Mesendoderm (in vitro differentiated cells): Measurements from ENCODE around the gene TTC39B.

Experiments used
- DNase-seq: peaks from one replicate; pipeline ENCODE4 v3.0.0; 2013
- H2AK5ac ChIP-seq: 2 replicates; pipeline ENCODE4 v1.6.1; 2013; ENCODE audit warnings: low read length, inconsistent platforms
- H2BK120ac ChIP-seq: 2 replicates; pipeline ENCODE4 v1.6.1; 2013; ENCODE audit warnings: low read depth, mild to moderate bottlenecking, low read length, moderate library complexity, mixed read lengths
- H2BK15ac ChIP-seq: replicated peaks from 2 replicates; pipeline ENCODE4 v1.6.1; 2013; ENCODE audit warnings: low read depth, mild to moderate bottlenecking, moderate library complexity
- H2BK5ac ChIP-seq: 2 replicates; pipeline ENCODE4 v1.6.1; 2013; ENCODE audit warnings: low read length, inconsistent platforms
- H3K18ac ChIP-seq: 2 replicates; pipeline ENCODE4 v1.6.1; 2013; ENCODE audit warnings: mild to moderate bottlenecking, low read length, mixed read lengths
- H3K23ac ChIP-seq: one replicate; pipeline ENCODE4 v1.6.1; 2013; ENCODE audit warnings: low read length
- H3K27ac ChIP-seq: 2 replicates; pipeline ENCODE4 v1.5.1; 2013; ENCODE audit warnings: low read depth, mild to moderate bottlenecking, inconsistent platforms, low read length, moderate library complexity
- H3K27me3 ChIP-seq: 2 replicates; pipeline ENCODE4 v1.6.1; 2013; ENCODE audit warnings: low read length, control low read depth, mild to moderate bottlenecking, inconsistent platforms; ENCODE audit not compliant: insufficient read depth, poor library complexity
- H3K36me3 ChIP-seq: 2 replicates; pipeline ENCODE4 v1.6.1; 2013; ENCODE audit warnings: low read length, inconsistent platforms; ENCODE audit not compliant: control insufficient read depth, insufficient read depth
- H3K4ac ChIP-seq: one replicate; pipeline ENCODE4 v1.6.1; 2013; ENCODE audit warnings: low read depth, mild to moderate bottlenecking, low read length, moderate library complexity
- H3K4me1 ChIP-seq: 2 replicates; pipeline ENCODE4 v1.6.1; 2013; ENCODE audit warnings: low read depth, low read length, inconsistent platforms; ENCODE audit not compliant: control insufficient read depth
- H3K4me2 ChIP-seq: 2 replicates; pipeline ENCODE4 v1.6.1; 2013; ENCODE audit warnings: low read length
- H3K4me3 ChIP-seq: 2 replicates; pipeline ENCODE4 v1.5.1; 2013; ENCODE audit warnings: mild to moderate bottlenecking, low read length
- H3K56ac ChIP-seq: one replicate; pipeline ENCODE4 v1.6.1; 2013; ENCODE audit warnings: low read length
- H3K79me1 ChIP-seq: 2 replicates; pipeline ENCODE4 v1.6.1; 2013; ENCODE audit warnings: low read length, inconsistent platforms
- H3K79me2 ChIP-seq: 2 replicates; pipeline ENCODE4 v1.6.1; 2013; ENCODE audit warnings: mild to moderate bottlenecking, low read length; ENCODE audit not compliant: control insufficient read depth, insufficient read depth
- H3K9ac ChIP-seq: 2 replicates; pipeline ENCODE4 v1.6.1; 2013; ENCODE audit warnings: low read length, inconsistent platforms
- H4K5ac ChIP-seq: one replicate; pipeline ENCODE4 v1.6.1; 2013; ENCODE audit warnings: low read length
- H4K8ac ChIP-seq: one replicate; pipeline ENCODE4 v1.6.1; 2013; ENCODE audit warnings: low read depth, mild to moderate bottlenecking, control low read depth, low read length, moderate library complexity
- WGBS: extraction: QIAGEN DNeasy Blood & Tissue Kit; methylation state at CpG from one replicate; pipeline ENCODE4 v1.1.7; 2013; ENCODE audit warnings: low lambda C conversion rate, missing lambda C conversion rate; ENCODE audit not compliant: insufficient coverage; ENCODE audit errors: extremely low coverage; 5-methylcytosine and 5-hydroxymethylcytosine counted together

The TTC39B gene

GRCh38 chr9:15249042-15249818, 57.8 kb downstream of the TTC39B start:
- H3K23ac ChIP-seq, result no peak overlapping the region
- H2BK120ac ChIP-seq, result no peak overlapping the region

GRCh38 chr9:15248621-15249020, 58.4 kb downstream of the TTC39B start:
- H2BK120ac ChIP-seq, result no peak overlapping the region
- no peak overlapping the region for H4K8ac ChIP-seq
- H3K27me3 ChIP-seq, result no peaks in the 10 kb centered on the region
- H3K4ac ChIP-seq, result no peak overlapping the region
- no peak overlapping the region for H3K9ac ChIP-seq
- no peak overlapping the region for H3K23ac ChIP-seq
- H3K4me3 ChIP-seq, result no peak overlapping the region
- H3K4me1 ChIP-seq, result no peaks in the 10 kb centered on the region
- no peak overlapping the region for H2AK5ac ChIP-seq
- H3K79me2 ChIP-seq, result no peaks in the 10 kb centered on the region
- H4K5ac ChIP-seq, result no peak overlapping the region
- H2BK15ac ChIP-seq, result no peak overlapping the region
- no peak for DNase-seq
- peaks cover 3% of the 10 kb centered on the region for H3K79me1 ChIP-seq
- no peak overlapping the region for H3K18ac ChIP-seq
- no peak overlapping the region for H3K56ac ChIP-seq
- no peaks in the 10 kb centered on the region for H3K36me3 ChIP-seq
- H3K27ac ChIP-seq, result no peak overlapping the region
- no peak overlapping the region for H2BK5ac ChIP-seq
- WGBS, result no CpG with 5 or more reads among the region's 2 CpGs
- no peak overlapping the region for H3K4me2 ChIP-seq

More at GRCh38 chr9:15249042-15249818, 57.8 kb downstream of the TTC39B start:
- Histone ChIP-seq H3K4me1 (no peaks in the 10 kb centered on the region), H3K79me2 (no peaks in the 10 kb centered on the region), H3K36me3 (no peaks in the 10 kb centered on the region), H3K4ac (no peak overlapping the region), H3K4me3 (no peak overlapping the region), H3K79me1 (peaks cover 3% of the 10 kb centered on the region), H2BK15ac (no peak overlapping the region), H3K27me3 (no peaks in the 10 kb centered on the region), H2BK5ac (no peak overlapping the region), H3K27ac (no peak overlapping the region), H2AK5ac (no peak overlapping the region), H3K4me2 (no peak overlapping the region), H4K5ac (no peak overlapping the region), H3K18ac (peak overlapping the region; percentile 18), H3K56ac (peak overlapping the region; percentile 11), H3K9ac (no peak overlapping the region), H4K8ac (no peak overlapping the region)
- no CpG with 5 or more reads among the region's 7 CpGs for WGBS
- DNase-seq, result peak; percentile 73

GRCh38 chr9:15248081-15248480, 58.9 kb downstream of the TTC39B start:
- Histone ChIP-seq H4K5ac (no peak overlapping the region), H3K27me3 (no peaks in the 10 kb centered on the region), H2BK5ac (no peak overlapping the region), H3K27ac (no peak overlapping the region), H3K36me3 (no peaks in the 10 kb centered on the region), H3K4me1 (no peaks in the 10 kb centered on the region), H3K56ac (no peak overlapping the region), H4K8ac (no peak overlapping the region), H3K79me2 (no peaks in the 10 kb centered on the region), H2BK15ac (no peak overlapping the region), H3K4me2 (no peak overlapping the region), H3K4me3 (no peak overlapping the region), H2AK5ac (no peak overlapping the region), H3K9ac (no peak overlapping the region), H3K18ac (no peak overlapping the region), H2BK120ac (no peak overlapping the region), H3K79me1 (peaks cover 3% of the 10 kb centered on the region), H3K4ac (no peak overlapping the region), H3K23ac (no peak overlapping the region)
- no peak for DNase-seq

GRCh38 chr9:15246708-15247107, 60.3 kb downstream of the TTC39B start:
- H3K79me1 ChIP-seq, result peaks cover 3% of the 10 kb centered on the region
- no peak overlapping the region for H4K8ac ChIP-seq
- no peaks in the 10 kb centered on the region for H3K36me3 ChIP-seq
- H3K4ac ChIP-seq, result no peak overlapping the region
- H3K4me2 ChIP-seq, result no peak overlapping the region
- no peaks in the 10 kb centered on the region for H3K27me3 ChIP-seq
- H3K4me1 ChIP-seq, result no peaks in the 10 kb centered on the region
- no peak overlapping the region for H3K18ac ChIP-seq
- H3K9ac ChIP-seq, result no peak overlapping the region
- H2BK120ac ChIP-seq, result no peak overlapping the region
- H3K79me2 ChIP-seq, result no peaks in the 10 kb centered on the region
- H3K4me3 ChIP-seq, result no peak overlapping the region
- no peak overlapping the region for H3K23ac ChIP-seq
- no peak overlapping the region for H2AK5ac ChIP-seq
- no peak overlapping the region for H2BK5ac ChIP-seq
- H3K56ac ChIP-seq, result no peak overlapping the region
- no peak for DNase-seq
- H2BK15ac ChIP-seq, result no peak overlapping the region
- no peak overlapping the region for H3K27ac ChIP-seq
- no peak overlapping the region for H4K5ac ChIP-seq

- Histone ChIP-seq H3K79me2 (no peaks in the 10 kb centered on the region), H3K4me2 (no peak overlapping the region), H3K23ac (no peak overlapping the region), H3K56ac (no peak overlapping the region), H4K5ac (no peak overlapping the region), H4K8ac (no peak overlapping the region), H3K27me3 (no peaks in the 10 kb centered on the region), H3K36me3 (no peaks in the 10 kb centered on the region), H3K4me3 (no peak overlapping the region), H3K27ac (no peak overlapping the region), H3K9ac (no peak overlapping the region), H3K79me1 (peaks cover 3% of the 10 kb centered on the region), H2BK5ac (no peak overlapping the region), H3K4ac (no peak overlapping the region), H2AK5ac (no peak overlapping the region), H3K4me1 (no peaks in the 10 kb centered on the region), H3K18ac (no peak overlapping the region), H2BK120ac (no peak overlapping the region), H2BK15ac (no peak overlapping the region)
- no CpG with 5 or more reads among the region's 1 CpG for WGBS
- DNase-seq, result no peak
Observed at GRCh38 chr9:15246243-15246642, 60.8 kb downstream of the TTC39B start.

- no peaks in the 10 kb centered on the region for H3K36me3 ChIP-seq
- H3K4me2 ChIP-seq, result no peak overlapping the region
- H4K8ac ChIP-seq, result no peak overlapping the region
- no peak overlapping the region for H2AK5ac ChIP-seq
- H2BK15ac ChIP-seq, result no peak overlapping the region
- H3K23ac ChIP-seq, result no peak overlapping the region
- DNase-seq, result no peak
- no peak overlapping the region for H3K27ac ChIP-seq
- no peak overlapping the region for H4K5ac ChIP-seq
- no peaks in the 10 kb centered on the region for H3K4me1 ChIP-seq
- WGBS, result no CpG with 5 or more reads among the region's 4 CpGs
- H3K18ac ChIP-seq, result no peak overlapping the region
- H3K27me3 ChIP-seq, result no peaks in the 10 kb centered on the region
- no peak overlapping the region for H3K9ac ChIP-seq
- H2BK5ac ChIP-seq, result no peak overlapping the region
- H3K56ac ChIP-seq, result no peak overlapping the region
- no peak overlapping the region for H3K4me3 ChIP-seq
- no peaks in the 10 kb centered on the region for H3K79me2 ChIP-seq
- H3K4ac ChIP-seq, result no peak overlapping the region
- no peak overlapping the region for H2BK120ac ChIP-seq
- peaks cover 3% of the 10 kb centered on the region for H3K79me1 ChIP-seq
Observed at GRCh38 chr9:15244001-15244441, 63.0 kb downstream of the TTC39B start.
